ENCODE results near the gene RASA2. TPM values are rescaled to one million over a fixed set of nuclear protein-coding genes. Genes with fewer than 3 reads are reported as not detected.

RASA2 gene
- total and polyA plus RNA-seq, 12 donors = 1.4 to 7.7 (median 5.1) TPM

DNA sequence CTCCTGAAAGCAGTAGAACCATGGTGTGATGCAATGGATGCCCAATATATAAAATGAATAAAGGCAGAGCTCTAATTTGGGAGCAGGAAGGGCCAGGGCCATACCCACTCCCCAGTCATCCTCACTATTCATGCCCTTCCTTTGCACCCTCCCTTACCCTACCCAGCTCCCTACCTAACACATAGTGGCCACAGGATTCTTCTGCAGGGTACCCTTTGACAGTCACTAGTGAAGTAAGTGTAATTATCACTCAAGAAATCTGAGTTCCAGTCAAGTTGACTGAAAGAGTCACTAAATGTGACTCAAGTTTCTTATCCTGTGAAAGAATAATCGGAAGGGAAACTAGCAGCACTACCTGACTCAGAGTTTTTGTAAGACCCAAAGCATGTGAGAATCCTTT lies 69.2 kb downstream of the RASA2 start:
- Histone ChIP-seq H3K36me3 (peaks cover 0 to 68% (median 9%) of the 10 kb centered on the region in 9 donors), H3K9me3 (no peaks in the 10 kb centered on the region), H3K27ac (no peak overlapping the region), H3K27me3 (no peaks in the 10 kb centered on the region), H3K4me3 (no peak overlapping the region), H3K4me1 (peaks cover 0 to 41% (median 11%) of the 10 kb centered on the region in 9 donors)
- no peak for ATAC-seq
- intact Hi-C loops (cut with DNase I) = loop anchor here in 4 of 10 donors (5.0 to 10.0 kb wide), 4 partner anchors 84 to 251 kb away; no protein-coding TSS in a partner anchor
- TF ChIP-seq CTCF (IDR thresholded peaks at IDR 0.05) = no peak
- DNase-seq = no peak
- WGBS, 2 donors = 97 to 98% methylated on average over 1 of the region's 1 CpG

- intact Hi-C loops (cut with DNase I) = loop anchor here in 4 of 10 donors (5.0 to 10.0 kb wide), 4 partner anchors 86 to 253 kb away; no protein-coding TSS in a partner anchor
- Histone ChIP-seq H3K9me3 (no peaks in the 10 kb centered on the region), H3K27me3 (no peaks in the 10 kb centered on the region), H3K4me3 (no peak overlapping the region), H3K4me1 (peaks cover 0 to 22% (median 3%) of the 10 kb centered on the region in 9 donors), H3K36me3 (peaks cover 0 to 64% (median 9%) of the 10 kb centered on the region in 9 donors), H3K27ac (peak overlapping the region in 1 of 10 donors; percentile 2)
- WGBS, 2 donors = 75 to 84% methylated on average over 4 of the region's 4 CpGs
- no peak for TF ChIP-seq CTCF (IDR thresholded peaks at IDR 0.05)
- ATAC-seq (peak in 1 of 8 donors; percentile 4), DNase-seq (no peak)
Measured at GRCh38 chr3:141557961-141558706, 71.3 kb downstream of the RASA2 start.

DNA sequence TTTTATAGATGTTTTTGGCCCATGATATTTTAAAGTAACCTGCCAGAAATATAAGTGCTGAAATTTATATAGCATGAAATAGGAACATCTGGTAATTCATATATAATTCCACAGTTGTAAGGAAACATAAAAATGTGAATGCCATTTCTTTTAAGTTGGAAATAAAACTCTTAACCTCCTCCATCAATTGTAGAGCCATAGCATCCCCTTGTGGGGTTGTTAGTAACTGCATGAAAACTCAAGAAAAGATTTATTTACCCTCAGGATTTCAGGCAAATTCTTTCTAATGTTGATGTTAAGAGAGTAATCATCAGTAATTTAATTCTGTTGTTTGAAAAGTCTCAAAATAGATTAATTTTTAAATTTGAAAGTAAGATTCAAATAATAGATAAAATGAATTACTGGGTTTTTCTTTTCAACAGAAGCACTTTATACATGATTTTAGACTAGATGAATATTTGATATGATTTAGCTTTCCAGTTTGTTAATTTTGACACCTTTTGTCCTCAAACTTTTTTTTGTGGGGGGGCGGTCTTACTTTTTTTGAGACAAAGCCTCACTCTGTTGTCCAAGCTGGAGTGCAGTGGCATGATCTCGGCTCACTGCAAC lies 74.7 kb downstream of the RASA2 start:
- ATAC-seq (peak in 1 of 8 donors; percentile 43), DNase-seq (peak in 1 of 2 donors; percentile 54)
- H3K27me3 ChIP-seq = no peaks in the 10 kb centered on the region
- WGBS, 2 donors = 73 to 76% methylated on average over 2 of the region's 2 CpGs
- H3K27ac ChIP-seq = no peak overlapping the region
- H3K4me1 ChIP-seq = peaks cover 0 to 13% (median 0%) of the 10 kb centered on the region in 9 donors
- no peaks in the 10 kb centered on the region for H3K9me3 ChIP-seq
- intact Hi-C loops (cut with DNase I) = loop anchor here (1.0 to 10.0 kb wide), 12 partner anchors 84 to 259 kb away; partner anchors contain the start of gene ZBTB38 (in 1 of the 10)
- no peak overlapping the region for H3K4me3 ChIP-seq
- peak; percentile 84 to 99 (median 94) for TF ChIP-seq CTCF (IDR thresholded peaks at IDR 0.05)
- peaks cover 0 to 61% (median 9%) of the 10 kb centered on the region in 9 donors for H3K36me3 ChIP-seq

GRCh38 chr3:141564241-141564640 lies 77.4 kb downstream of the RASA2 start:
- peaks cover 0 to 5% (median 0%) of the 10 kb centered on the region in 9 donors for H3K4me1 ChIP-seq
- intact Hi-C loops (cut with DNase I) = loop anchor here (5.0 to 10.0 kb wide), 9 partner anchors 87 to 259 kb away; partner anchors contain the start of gene ZBTB38 (in 1 of the 10)
- WGBS, 2 donors = 93 to 95% methylated on average over 1 of the region's 1 CpG

More at GRCh38 chr3:141564241-141564640, 77.4 kb downstream of the RASA2 start:
- no peaks in the 10 kb centered on the region for H3K27me3 ChIP-seq
- no peak for TF ChIP-seq CTCF (IDR thresholded peaks at IDR 0.05)
- no peak for ATAC-seq
- no peaks in the 10 kb centered on the region for H3K9me3 ChIP-seq
- no peak overlapping the region for H3K27ac ChIP-seq
- H3K4me3 ChIP-seq = no peak overlapping the region
- no peak for DNase-seq
- H3K36me3 ChIP-seq = peaks cover 0 to 52% (median 3%) of the 10 kb centered on the region in 9 donors

Data from heart right ventricle (tissue), 16 donors.